GM12891 (cell line): ENCODE results near the gene SLC4A8.

Source experiments
- POLR2A ChIP-seq: IDR thresholded peaks from 2 replicates; pipeline ENCODE4 v1.6.1; 2011; ENCODE audit warnings: low read depth, low read length, control low read depth
- POLR2AphosphoS5 ChIP-seq: IDR thresholded peaks from 2 replicates; pipeline ENCODE4 v1.6.1; 2011; ENCODE audit warnings: low read depth, low read length, control low read depth
- SPI1 ChIP-seq: IDR thresholded peaks from 2 replicates; pipeline ENCODE4 v1.6.1; 2011; ENCODE audit warnings: low read depth, low read length, control low read depth
- TAF1 ChIP-seq: IDR thresholded peaks from 2 replicates; pipeline ENCODE4 v1.6.1; 2011; ENCODE audit warnings: low read depth, low read length, control low read depth

GRCh38 chr12:51473947-51474346 is 49.3 kb downstream of the SLC4A8 start:
- TF ChIP-seq POLR2A (no peak), SPI1 (no peak), POLR2AphosphoS5 (no peak), TAF1 (no peak)
